Caco-2 (cell line): ENCODE data around the gene CEP152. TPM values are rescaled to one million over a fixed set of nuclear protein-coding genes. Genes with fewer than 3 reads are reported as not detected.
A peak's percentile ranks its signal among the peaks of the same experiment; 100 is the strongest.

Experiments used
- BruUV-seq: library from RNA; stranded (reverse); fragments of 400-500 nt; replicated peaks from 2 replicates; lab custom pipeline; 2021; lab: Mats Ljungman, UMichigan
- CTCF ChIA-PET: fragments of 300-600 bp; sonication (Branson Sonifier 250); formaldehyde crosslinking; loops from one replicate; lab custom pipeline; 2022; ENCODE audit warnings: antibody characterized with exemption; lab: Charles Lee
- POLR2A ChIA-PET: fragments of 300-600 bp; sonication (Branson Sonifier 250); formaldehyde crosslinking; loops from one replicate; lab custom pipeline; 2022; ENCODE audit warnings: antibody characterized with exemption; lab: Charles Lee
- DNase-seq, 2 experiments: peaks; one replicate each; pipeline versions ENCODE4 v3.0.0 to v3.0.0-alpha.2; 2020 to 2022
- H3K27me3 ChIP-seq: replicated peaks from 2 replicates; pipeline ENCODE4 v1.6.0; 2011; ENCODE audit warnings: low read length; ENCODE audit not compliant: control insufficient read depth, insufficient read depth
- H3K36me3 ChIP-seq: 2 replicates; pipeline ENCODE4 v1.5.1; 2011; ENCODE audit warnings: low read length; ENCODE audit not compliant: control insufficient read depth, insufficient read depth
- H3K4me1 ChIP-seq: fragments of 250-450 bp; sonication (Bioruptor Pico); 2 replicates; pipeline ENCODE4 v1.5.1; 2020; ENCODE audit warnings: mild to moderate bottlenecking
- H3K4me3 ChIP-seq: 2 replicates; pipeline ENCODE4 v1.5.1; 2011; ENCODE audit warnings: low read depth, mild to moderate bottlenecking, control low read depth, low read length
- H3K9me3 ChIP-seq: fragments of 250-450 bp; sonication (Bioruptor Pico); 2 replicates; pipeline ENCODE4 v1.5.1; 2020; ENCODE audit warnings: mild to moderate bottlenecking, moderate library complexity
- H3K27ac Mint-ChIP-seq: one replicate; pipeline ENCODE4 v1.8.0; 2022; ENCODE audit warnings: mixed read lengths; ENCODE audit not compliant: unreplicated experiment
- H3K27me3 Mint-ChIP-seq: one replicate; pipeline ENCODE4 v1.8.0; 2022; ENCODE audit warnings: mixed read lengths; ENCODE audit not compliant: insufficient read depth, unreplicated experiment
- H3K36me3 Mint-ChIP-seq: one replicate; pipeline ENCODE4 v1.8.0; 2022; ENCODE audit warnings: mild to moderate bottlenecking, mixed read lengths; ENCODE audit not compliant: insufficient read depth, unreplicated experiment
- H3K4me1 Mint-ChIP-seq: one replicate; pipeline ENCODE4 v1.8.0; 2022; ENCODE audit warnings: low read depth, mixed read lengths; ENCODE audit not compliant: unreplicated experiment
- H3K4me3 Mint-ChIP-seq: one replicate; pipeline ENCODE4 v1.8.0; 2022; ENCODE audit warnings: mild to moderate bottlenecking, moderate library complexity, mixed read lengths; ENCODE audit not compliant: unreplicated experiment
- H3K9me3 Mint-ChIP-seq: one replicate; pipeline ENCODE4 v1.8.0; 2022; ENCODE audit warnings: mixed read lengths; ENCODE audit not compliant: unreplicated experiment
- intact Hi-C: fragments of 100-400 bp; cut with micrococcal nuclease; formaldehyde crosslinking; loops from one replicate; pipeline ENCODE4 v1.10.0; 2022; ENCODE audit not compliant: unreplicated experiment
- total RNA-seq: library from RNA; stranded (reverse); gene quantifications from 2 replicates; pipeline ENCODE4 v1.2.3, GENCODE V29; 2022
- TF ChIP-seq, protein P1 (sequence below), 2 experiments: fragments of 200-600 bp in 1 of 2; IDR thresholded peaks; 1 replicate in 1 of 2; 2 replicates in 1 of 2; pipeline versions ENCODE4 v1.5.1 to v1.8.0; 2011 to 2022; ENCODE audit warnings: antibody characterized with exemption in 1 of 2, control low read depth in 1 of 2, inconsistent platforms in 1 of 2, low read depth in 1 of 2, low read length in 1 of 2, mild to moderate bottlenecking in 1 of 2, moderate library complexity in 1 of 2; ENCODE audit not compliant: insufficient read depth in 1 of 2, severe bottlenecking in 1 of 2, unreplicated experiment in 1 of 2

Gene CEP152
- total RNA-seq, 1 experiment from 2014 or later = 14.2 TPM

DNA sequence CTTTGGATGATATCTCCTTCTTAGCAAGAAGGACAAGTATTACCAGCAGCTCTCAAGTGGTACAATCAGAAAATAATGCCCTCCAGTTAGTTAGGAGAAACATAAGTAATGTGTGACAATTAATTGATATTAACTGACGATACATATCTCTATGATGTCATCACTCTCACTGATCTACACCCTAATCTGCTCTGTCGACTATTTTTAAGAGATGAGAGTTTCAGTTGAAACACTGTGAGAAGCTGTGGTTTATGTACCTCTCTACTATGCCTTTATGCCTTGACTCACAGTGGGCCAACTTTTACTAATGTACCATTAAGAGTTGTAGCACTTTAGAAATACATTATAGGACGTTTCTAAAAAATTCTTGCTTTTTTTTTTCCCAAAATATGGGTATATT lies 8.6 kb downstream of the CEP152 start:
- DNase-seq = no peak
- H3K9me3 Mint-ChIP-seq = no peaks in the 10 kb centered on the region
- intact Hi-C loops = no loop called here
- Histone ChIP-seq H3K4me3 (no peak overlapping the region), H3K9me3 (no peaks in the 10 kb centered on the region), H3K36me3 (no peaks in the 10 kb centered on the region; the same call in 1 of the 2 replicates), H3K4me1 (no peaks in the 10 kb centered on the region), H3K27me3 (no peaks in the 10 kb centered on the region)
- POLR2A ChIA-PET = no interaction called here
- CTCF ChIA-PET = interaction anchor here (0.7 to 1.4 kb wide), 2 partner anchors 8 to 536 kb away, joined by 3 to 4 read pairs; partner anchors contain the start of gene CEP152
- no TSS peak for BruUV-seq
- H3K27me3 Mint-ChIP-seq = no peaks in the 10 kb centered on the region
- no peak overlapping the region for H3K4me3 Mint-ChIP-seq
- no peaks in the 10 kb centered on the region for H3K4me1 Mint-ChIP-seq
- no peaks in the 10 kb centered on the region for H3K36me3 Mint-ChIP-seq
- H3K27ac Mint-ChIP-seq = no peak overlapping the region
- TF ChIP-seq, protein P1, sequence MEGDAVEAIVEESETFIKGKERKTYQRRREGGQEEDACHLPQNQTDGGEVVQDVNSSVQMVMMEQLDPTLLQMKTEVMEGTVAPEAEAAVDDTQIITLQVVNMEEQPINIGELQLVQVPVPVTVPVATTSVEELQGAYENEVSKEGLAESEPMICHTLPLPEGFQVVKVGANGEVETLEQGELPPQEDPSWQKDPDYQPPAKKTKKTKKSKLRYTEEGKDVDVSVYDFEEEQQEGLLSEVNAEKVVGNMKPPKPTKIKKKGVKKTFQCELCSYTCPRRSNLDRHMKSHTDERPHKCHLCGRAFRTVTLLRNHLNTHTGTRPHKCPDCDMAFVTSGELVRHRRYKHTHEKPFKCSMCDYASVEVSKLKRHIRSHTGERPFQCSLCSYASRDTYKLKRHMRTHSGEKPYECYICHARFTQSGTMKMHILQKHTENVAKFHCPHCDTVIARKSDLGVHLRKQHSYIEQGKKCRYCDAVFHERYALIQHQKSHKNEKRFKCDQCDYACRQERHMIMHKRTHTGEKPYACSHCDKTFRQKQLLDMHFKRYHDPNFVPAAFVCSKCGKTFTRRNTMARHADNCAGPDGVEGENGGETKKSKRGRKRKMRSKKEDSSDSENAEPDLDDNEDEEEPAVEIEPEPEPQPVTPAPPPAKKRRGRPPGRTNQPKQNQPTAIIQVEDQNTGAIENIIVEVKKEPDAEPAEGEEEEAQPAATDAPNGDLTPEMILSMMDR (IDR thresholded peaks at IDR 0.05; ENCODE audit: insufficient read depth in 1 of 2, low read depth in 1 of 2, low read length in 1 of 2, severe bottlenecking in 1 of 2, unreplicated experiment in 1 of 2) = no peak

GRCh38 chr15:48800811-48801455 lies 9.9 kb downstream of the CEP152 start:
- intact Hi-C loops = no loop called here
- no peaks in the 10 kb centered on the region for H3K36me3 Mint-ChIP-seq
- H3K27me3 ChIP-seq = no peaks in the 10 kb centered on the region
- BruUV-seq = no TSS peak
- H3K9me3 ChIP-seq = no peaks in the 10 kb centered on the region
- ChIA-PET CTCF (interaction anchor here (0.6 to 1.4 kb wide), 4 partner anchors 10 to 182 kb away, joined by 3 to 10 read pairs (median 4); partner anchors contain the start of gene CEP152), POLR2A (interaction anchor here (1.0 kb wide), 1 partner anchor 10 kb away, joined by 4 read pairs; the partner anchor contains the start of gene CEP152)
- no peaks in the 10 kb centered on the region; the same call in 1 of the 2 replicates for H3K36me3 ChIP-seq
- H3K4me3 Mint-ChIP-seq = no peak overlapping the region
- no peak overlapping the region for H3K4me3 ChIP-seq
- TF ChIP-seq, protein P1 (IDR thresholded peaks at IDR 0.05; ENCODE audit: insufficient read depth in 1 of 2, low read depth in 1 of 2, low read length in 1 of 2, severe bottlenecking in 1 of 2, unreplicated experiment in 1 of 2) = peak in 1 of 2 experiments; percentile 21
- no peak overlapping the region for H3K27ac Mint-ChIP-seq
- no peaks in the 10 kb centered on the region for H3K4me1 ChIP-seq
- H3K27me3 Mint-ChIP-seq = no peaks in the 10 kb centered on the region
- H3K9me3 Mint-ChIP-seq = no peaks in the 10 kb centered on the region
- no peaks in the 10 kb centered on the region for H3K4me1 Mint-ChIP-seq
- DNase-seq = no peak

DNA sequence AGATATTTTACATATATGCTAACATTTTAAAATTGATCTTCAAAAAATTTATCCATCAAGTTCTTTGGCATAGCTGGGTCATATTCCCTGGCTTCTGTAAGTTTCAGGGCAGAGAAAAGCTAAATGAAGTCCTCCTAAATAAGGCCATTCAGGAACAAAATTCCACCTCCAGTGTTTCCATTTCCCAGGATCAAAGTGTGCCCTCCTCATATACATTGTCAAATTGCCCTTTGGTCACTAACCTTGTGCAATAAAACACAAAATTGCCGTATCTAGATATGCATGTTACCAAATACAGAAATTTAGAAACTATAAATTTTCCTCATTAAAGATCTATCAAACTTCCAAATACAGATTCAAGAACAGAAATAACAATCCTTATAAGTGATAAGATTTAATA lies 10.6 kb downstream of the CEP152 start:
- no peak overlapping the region for H3K27ac Mint-ChIP-seq
- intact Hi-C loops = no loop called here
- H3K27me3 Mint-ChIP-seq = no peaks in the 10 kb centered on the region
- Histone ChIP-seq H3K9me3 (no peaks in the 10 kb centered on the region), H3K4me3 (no peak overlapping the region), H3K36me3 (no peaks in the 10 kb centered on the region; the same call in 1 of the 2 replicates), H3K27me3 (no peaks in the 10 kb centered on the region), H3K4me1 (peaks cover under 1% of the 10 kb centered on the region; the same call in 1 of the 2 replicates)
- TF ChIP-seq, protein P1 (IDR thresholded peaks at IDR 0.05; ENCODE audit: insufficient read depth in 1 of 2, low read depth in 1 of 2, low read length in 1 of 2, severe bottlenecking in 1 of 2, unreplicated experiment in 1 of 2) = no peak
- ChIA-PET CTCF (interaction anchor here (1.0 kb wide), 1 partner anchor 11 kb away, joined by 3 read pairs; the partner anchor contains the start of gene CEP152), POLR2A (no interaction called here)
- H3K4me3 Mint-ChIP-seq = no peak overlapping the region
- DNase-seq = no peak
- no peaks in the 10 kb centered on the region for H3K36me3 Mint-ChIP-seq
- H3K4me1 Mint-ChIP-seq = no peaks in the 10 kb centered on the region
- BruUV-seq = no TSS peak
- H3K9me3 Mint-ChIP-seq = no peaks in the 10 kb centered on the region
